ENCODE measurements around the gene RNF26. TPM values are rescaled to one million over a fixed set of nuclear protein-coding genes. Genes with fewer than 3 reads are reported as not detected.

RNF26 gene
- total and polyA plus RNA-seq, 2 of the 4 experiments (the other 2 are of a cell fraction), result 3.4 to 36.7 TPM

DNA sequence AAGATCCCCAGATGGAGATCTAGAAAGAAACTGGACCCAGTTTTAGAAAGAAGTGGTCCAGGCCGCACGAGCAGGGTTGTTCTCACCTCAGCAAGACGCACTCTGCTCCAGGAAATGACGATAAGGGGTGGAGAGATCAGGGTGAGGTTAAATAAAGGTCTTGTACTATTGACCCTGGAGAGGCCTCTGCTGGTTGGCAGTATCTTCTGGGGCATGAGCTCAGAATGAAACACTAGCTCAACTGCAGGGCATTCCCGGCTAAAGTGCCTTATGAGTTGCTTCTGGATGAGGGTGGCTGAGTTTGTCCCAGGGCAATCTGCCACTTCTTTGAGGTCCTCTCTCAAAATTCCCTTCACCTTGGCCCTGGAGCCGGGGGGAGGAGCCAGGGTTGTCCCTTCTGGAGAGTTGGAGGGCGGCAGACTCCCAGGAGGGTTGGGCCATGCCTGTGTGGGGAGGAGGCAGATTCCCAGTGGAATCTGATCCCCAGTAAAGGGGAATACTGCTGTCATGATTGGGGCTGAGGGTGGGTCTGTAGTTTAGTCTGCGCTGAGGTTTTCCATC, 36.2 kb downstream of the RNF26 start:
- Histone ChIP-seq H3K56ac (ENCODE audit: extremely low read depth, insufficient read depth, low read length) (no peak overlapping the region), H4K5ac (ENCODE audit: low read depth, low read length) (no peak overlapping the region), H3K79me1 (ENCODE audit: low read depth in 1 of 2, low read length in 2 of 2) (no peaks in the 10 kb centered on the region), H3K27me3 (ENCODE audit: control insufficient read depth, insufficient read depth, low read length) (no peaks in the 10 kb centered on the region), H3K9me3 (ENCODE audit: control insufficient read depth, insufficient read depth, low read length) (no peaks in the 10 kb centered on the region), H3K23ac (ENCODE audit: low read depth, low read length) (no peak overlapping the region), H4K8ac (ENCODE audit: low read depth in 2 of 2, low read length in 2 of 2) (no peak overlapping the region), H3K18ac (ENCODE audit: low read depth, low read length) (no peak overlapping the region), H3K4me1 (ENCODE audit: control insufficient read depth, insufficient read depth, low read length) (peaks cover 19% of the 10 kb centered on the region), H3K4ac (ENCODE audit: low read depth, low read length) (no peak overlapping the region), H3K14ac (replicated peaks; ENCODE audit: low read depth, low read length) (no peak overlapping the region), H3K36me3 (ENCODE audit: control insufficient read depth, insufficient read depth, low read length) (no peaks in the 10 kb centered on the region), H2AK5ac (ENCODE audit: low read depth, low read length) (no peak overlapping the region), H3K9me1 (ENCODE audit: insufficient read depth, low read length) (peaks cover 6% of the 10 kb centered on the region), H2AK9ac (replicated peaks; ENCODE audit: low read depth, low read length, poor library complexity) (no peak overlapping the region), H2BK5ac (ENCODE audit: low read depth, low read length, poor library complexity, severe bottlenecking) (no peak overlapping the region), H2BK120ac (ENCODE audit: low read depth, low read length) (no peak overlapping the region), H2AFZ (replicated peaks; ENCODE audit: low read length, poor library complexity) (no peak overlapping the region), H3K4me2 (ENCODE audit: low read depth, low read length) (no peak overlapping the region), H4K20me1 (ENCODE audit: insufficient read depth, low read length) (no peaks in the 10 kb centered on the region), H3K4me3 (ENCODE audit: insufficient read depth, low read depth, low read length) (no peak overlapping the region), H3K9ac (ENCODE audit: low read depth, low read length) (no peak overlapping the region), H2BK20ac (ENCODE audit: low read depth, low read length) (no peak overlapping the region), H2BK15ac (ENCODE audit: low read depth, low read length) (no peak overlapping the region), H4K91ac (ENCODE audit: insufficient read depth, low read depth, low read length) (no peak overlapping the region), H3K27ac (ENCODE audit: insufficient read depth, low read length) (no peak overlapping the region)
- intact Hi-C loops (cut with micrococcal nuclease) (no loop called here), dilution Hi-C loops (cut with HindIII; ENCODE audit: low sequenced_read_pairs, unreplicated experiment) (no loop called here), in situ Hi-C loops (cut with MboI; ENCODE audit: low sequenced_read_pairs) (loop anchor here (25.0 kb wide), 1 partner anchor 742 kb away; no protein-coding TSS in a partner anchor)
- BruUV-seq (replicated peaks), result no TSS peak
- ChIA-PET CTCF (interaction anchor here (0.5 to 5.3 kb wide), 4 partner anchors 14 to 176 kb away, joined by 4 to 30 read pairs (median 4); partner anchors contain the start of gene C1QTNF5), POLR2A (ENCODE audit: unreplicated experiment) (no interaction called here)
- no peak for DNase-seq
- ATAC-seq (ENCODE audit: low read depth), result no peak
- WGBS, 2 experiments (ENCODE audit: extremely low coverage in 2 of 2, insufficient read length in 1 of 2), result 81% methylated on average over 4 of the region's 8 CpGs; no CpG with 5 or more reads in 1 of the 2 experiments
- no peak for TF ChIP-seq SMC3 (IDR thresholded peaks at IDR 0.05; ENCODE audit: low read depth, low read length)
- no peak for TF ChIP-seq RAD21 (IDR thresholded peaks at IDR 0.05; ENCODE audit: low read length)
- no peak for TF ChIP-seq MAZ (IDR thresholded peaks at IDR 0.05; ENCODE audit: borderline replicate concordance, low read depth, low read length)
- no peak for TF ChIP-seq MXI1 (IDR thresholded peaks at IDR 0.05; ENCODE audit: borderline replicate concordance, low read depth, low read length)
- TF ChIP-seq RCOR1 (IDR thresholded peaks at IDR 0.05; ENCODE audit: insufficient replicate concordance, low read length), result no peak
- TF ChIP-seq, protein P1, sequence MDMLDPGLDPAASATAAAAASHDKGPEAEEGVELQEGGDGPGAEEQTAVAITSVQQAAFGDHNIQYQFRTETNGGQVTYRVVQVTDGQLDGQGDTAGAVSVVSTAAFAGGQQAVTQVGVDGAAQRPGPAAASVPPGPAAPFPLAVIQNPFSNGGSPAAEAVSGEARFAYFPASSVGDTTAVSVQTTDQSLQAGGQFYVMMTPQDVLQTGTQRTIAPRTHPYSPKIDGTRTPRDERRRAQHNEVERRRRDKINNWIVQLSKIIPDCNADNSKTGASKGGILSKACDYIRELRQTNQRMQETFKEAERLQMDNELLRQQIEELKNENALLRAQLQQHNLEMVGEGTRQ (IDR thresholded peaks at IDR 0.05; ENCODE audit: low read depth, low read length), result no peak
- TF ChIP-seq MAFK (IDR thresholded peaks at IDR 0.05; ENCODE audit: low read depth, low read length), result no peak
- no peak for TF ChIP-seq RFX5 (IDR thresholded peaks at IDR 0.05; ENCODE audit: low read depth, low read length)
- TF ChIP-seq CEBPB (IDR thresholded peaks at IDR 0.05; ENCODE audit: low read depth, low read length), result no peak
- TF ChIP-seq NFE2L2 (IDR thresholded peaks at IDR 0.05; ENCODE audit: low read depth, low read length), result no peak
- no peak for TF ChIP-seq FOS (IDR thresholded peaks at IDR 0.05; ENCODE audit: low read depth, low read length)
- TF ChIP-seq CHD1 (IDR thresholded peaks at IDR 0.05; ENCODE audit: low read depth, low read length), result no peak
- TF ChIP-seq ELK1 (IDR thresholded peaks at IDR 0.05; ENCODE audit: borderline replicate concordance, low read depth, low read length), result no peak
- no peak for TF ChIP-seq CTCF (conservative IDR thresholded peaks at IDR 0.05; ENCODE audit: low read depth, low read length)
- no peak for TF ChIP-seq POLR2A (IDR thresholded peaks at IDR 0.05; ENCODE audit: low read depth, low read length)
- no peak for TF ChIP-seq BHLHE40 (IDR thresholded peaks at IDR 0.05; ENCODE audit: low read depth, low read length)

Measured in IMR-90 (cell line).